Panc1 (cell line): ENCODE results near the gene CA12. TPM values are rescaled to one million over a fixed set of nuclear protein-coding genes. Genes with fewer than 3 reads are reported as not detected.

Experiments used
- ATAC-seq: fragments of 200-7000 bp; cut with Tn5 transposase; 2 replicates; pipeline ENCODE4 v1.9.1; 2020; ENCODE audit warnings: mild to moderate bottlenecking, moderate library complexity
- BruUV-seq: library from RNA; stranded (reverse); fragments of 400-500 nt; replicated peaks from 2 replicates; lab custom pipeline; 2021; lab: Mats Ljungman, UMichigan
- CTCF ChIA-PET: fragments of 300-600 bp; sonication (Branson Sonifier 250); formaldehyde crosslinking; loops from one replicate; lab custom pipeline; 2022; ENCODE audit warnings: antibody characterized with exemption; lab: Charles Lee
- POLR2A ChIA-PET: fragments of 300-600 bp; sonication (Branson Sonifier 250); formaldehyde crosslinking; loops from one replicate; lab custom pipeline; 2022; ENCODE audit warnings: antibody characterized with exemption; lab: Charles Lee
- DNase-seq: peaks from one replicate; pipeline ENCODE4 v3.0.0-alpha.2; 2010; ENCODE audit warnings: low read depth, low spot score
- H3K27ac ChIP-seq: 2 replicates; pipeline ENCODE4 v1.5.1; 2011; ENCODE audit warnings: mild to moderate bottlenecking, low read length, inconsistent platforms
- H3K27me3 ChIP-seq: fragments of 200-500 bp; sonication (Bioruptor generic); 2 replicates; pipeline ENCODE4 v1.6.0; 2014; ENCODE audit warnings: low read length, inconsistent platforms; ENCODE audit not compliant: control insufficient read depth, insufficient read depth
- H3K36me3 ChIP-seq: fragments of 200-500 bp; sonication (Bioruptor generic); 2 replicates; pipeline ENCODE4 v1.5.1; 2014; ENCODE audit warnings: inconsistent platforms, mild to moderate bottlenecking, low read length, moderate library complexity; ENCODE audit not compliant: control insufficient read depth, insufficient read depth
- H3K4me1 ChIP-seq: 2 replicates; pipeline ENCODE4 v1.5.1; 2011; ENCODE audit warnings: inconsistent platforms, mild to moderate bottlenecking, low read length, moderate library complexity; ENCODE audit not compliant: control insufficient read depth, insufficient read depth
- H3K4me3 ChIP-seq, 2 experiments: 2 replicates each; pipeline ENCODE4 v1.5.1; 2011 to 2012; ENCODE audit warnings: low read depth in 2 of 2, low read length in 2 of 2, mild to moderate bottlenecking in 2 of 2, inconsistent platforms in 1 of 2, moderate library complexity in 1 of 2
- H3K9me3 ChIP-seq: fragments of 200-500 bp; sonication (Bioruptor generic); 2 replicates; pipeline ENCODE4 v1.5.1; 2014; ENCODE audit warnings: low read depth, mild to moderate bottlenecking, inconsistent platforms, low read length, moderate library complexity; ENCODE audit not compliant: control insufficient read depth, insufficient read depth
- CTCF ChIP-seq: fragments of 450-650 bp; IDR thresholded peaks from 2 replicates; pipeline ENCODE4 v1.5.1; 2017; ENCODE audit warnings: mild to moderate bottlenecking
- POLR2AphosphoS5 ChIP-seq: IDR thresholded peaks from 2 replicates; pipeline ENCODE4 v1.6.1; 2012; ENCODE audit warnings: mild to moderate bottlenecking, low read depth, low read length, moderate library complexity
- REST ChIP-seq, 2 experiments: IDR thresholded peaks; 2 replicates each; pipeline ENCODE4 v1.6.1; 2011 to 2012; ENCODE audit warnings: low read depth in 2 of 2, control low read depth in 1 of 2, low read length in 1 of 2, mild to moderate bottlenecking in 1 of 2, moderate library complexity in 1 of 2; ENCODE audit not compliant: insufficient read depth in 1 of 2
- SIN3A ChIP-seq: IDR thresholded peaks from 2 replicates; pipeline ENCODE4 v1.6.1; 2012; ENCODE audit warnings: low read depth, mild to moderate bottlenecking, low read length, moderate library complexity, borderline replicate concordance; ENCODE audit not compliant: insufficient read depth
- TCF7L2 ChIP-seq: IDR thresholded peaks from 2 replicates; pipeline ENCODE4 v1.6.1; 2011; ENCODE audit warnings: mild to moderate bottlenecking, low read depth, low read length, inconsistent platforms
- in situ Hi-C: cut with HindIII; loops from 2 replicates; pipeline ENCODE4 v1.10.0; 2016; ENCODE audit warnings: low sequenced_read_pairs, low pct_unique_long_range_greater_than_20kb
- intact Hi-C: fragments of 100-400 bp; cut with micrococcal nuclease; formaldehyde crosslinking; loops from one replicate; pipeline ENCODE4 v1.10.0; 2022; ENCODE audit not compliant: unreplicated experiment
- total RNA-seq: library from RNA; stranded (reverse); gene quantifications from one replicate; pipeline ENCODE4 v1.2.1, GENCODE V29; 2021; ENCODE audit not compliant: unreplicated experiment

Gene CA12
- total RNA-seq, 1 experiment from 2014 or later, result 0.74 TPM

DNA sequence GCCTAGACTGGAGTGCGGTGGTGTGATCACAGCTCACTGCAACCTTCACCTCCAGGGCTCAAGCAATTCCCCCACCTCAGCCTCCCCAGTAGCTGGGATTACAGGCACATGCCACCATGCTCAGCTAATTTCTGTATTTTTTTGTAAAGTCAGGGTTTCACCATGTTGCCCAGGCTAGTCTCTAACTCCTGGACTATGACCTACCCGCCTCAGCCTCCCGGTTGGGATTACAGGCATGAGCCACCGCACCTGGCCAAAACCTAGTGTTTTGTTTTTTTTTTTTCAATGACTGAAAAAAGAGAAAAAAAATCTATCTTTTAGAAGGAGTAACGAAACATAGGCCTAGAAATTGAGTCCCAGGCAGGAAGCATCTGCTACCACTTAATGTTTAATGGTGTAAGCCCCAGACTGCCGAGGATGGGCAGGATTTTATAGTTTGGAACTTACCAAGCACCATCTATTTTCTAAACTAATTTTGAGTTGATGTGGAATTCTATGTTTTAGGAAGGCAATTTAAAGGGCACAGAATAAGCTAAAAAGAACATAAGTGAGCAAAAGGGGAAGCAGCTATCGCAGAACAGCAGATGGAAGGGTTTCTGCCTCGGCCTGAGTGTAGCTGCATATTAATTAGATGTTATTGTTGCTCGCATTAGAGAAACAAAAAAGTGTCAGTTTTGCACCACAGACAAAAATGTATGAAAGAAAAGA lies 24.2 kb upstream of the CA12 start:
- intact Hi-C loops, result loop anchor here (10.0 kb wide), 1 partner anchor 221 kb away; the partner anchor contains the start of gene RAB8B
- ChIA-PET POLR2A (no interaction called here), CTCF (no interaction called here)
- TF ChIP-seq CTCF, result no peak
- TF ChIP-seq REST (IDR thresholded peaks at IDR 0.05; ENCODE audit: insufficient read depth in 1 of 2, low read depth in 2 of 2, low read length in 1 of 2), result no peak
- no peak for TF ChIP-seq TCF7L2
- TF ChIP-seq SIN3A, result no peak
- TF ChIP-seq POLR2AphosphoS5, result no peak
- Histone ChIP-seq H3K36me3 (no peaks in the 10 kb centered on the region), H3K9me3 (no peaks in the 10 kb centered on the region), H3K27me3 (no peaks in the 10 kb centered on the region), H3K4me1 (no peaks in the 10 kb centered on the region), H3K4me3 (no peak overlapping the region), H3K27ac (no peak overlapping the region)
- ATAC-seq (no peak), DNase-seq (no peak)
- BruUV-seq, result no TSS peak
- in situ Hi-C loops, result no loop called here

- in situ Hi-C loops (no loop called here), intact Hi-C loops (loop anchor here (10.0 kb wide), 1 partner anchor 220 kb away; the partner anchor contains the start of gene RAB8B)
- H3K9me3 ChIP-seq, result no peaks in the 10 kb centered on the region
- CTCF ChIA-PET, result no interaction called here
- no peak for DNase-seq
- POLR2A ChIA-PET, result interaction anchor here (0.7 kb wide), 1 partner anchor 10 kb away, joined by 4 read pairs; no protein-coding TSS in a partner anchor
- H3K4me3 ChIP-seq, result no peak overlapping the region
- H3K27ac ChIP-seq, result no peak overlapping the region
- no peak for ATAC-seq
- no peaks in the 10 kb centered on the region for H3K27me3 ChIP-seq
- no peaks in the 10 kb centered on the region for H3K36me3 ChIP-seq
- no TSS peak for BruUV-seq
- no peak for TF ChIP-seq CTCF
- H3K4me1 ChIP-seq, result no peaks in the 10 kb centered on the region
Measured at GRCh38 chr15:63405159-63405558, 23.5 kb upstream of the CA12 start.
